ENCODE results near the gene AKT1S1. TPM values are rescaled to one million over a fixed set of nuclear protein-coding genes. Genes with fewer than 3 reads are reported as not detected.

The AKT1S1 gene
- total and polyA plus RNA-seq, 2 of the 13 experiments (the other 11 are each of a cell fraction or from before 2014, with no cell fraction given): 13.5 to 27.8 TPM

GRCh38 chr19:49926515-49926914 lies 49.4 kb upstream of the AKT1S1 start:
- no peak overlapping the region for H3K9ac ChIP-seq (ENCODE audit: insufficient read depth, low read depth, low read length)
- peaks cover 27% of the 10 kb centered on the region for H3K4me1 ChIP-seq (ENCODE audit: insufficient read depth, low read length)
- no peak overlapping the region for H3K27ac ChIP-seq (ENCODE audit: extremely low read length, insufficient read depth, low read length)
- H3K36me3 ChIP-seq (replicated peaks in 1 of 2; ENCODE audit: control insufficient read depth in 1 of 2, insufficient read depth in 2 of 2, low read length in 2 of 2): peaks cover 15 to 44% of the 10 kb centered on the region in 2 experiments; a peak in 4 of 5 replicates
- 89% methylated on average over 10 of the region's 10 CpGs for WGBS (ENCODE audit: low lambda C conversion rate)
- intact Hi-C loops (cut with micrococcal nuclease; ENCODE audit: unreplicated experiment): no loop called here
- in situ Hi-C loops (cut with HindIII; ENCODE audit: extremely low pct_ligation_motif_present, low pct_unique_long_range_greater_than_20kb): no loop called here
- no peak overlapping the region for H2AFZ ChIP-seq (ENCODE audit: low read length)
- no peak overlapping the region for H3K4me3 ChIP-seq (replicated peaks in 1 of 3; ENCODE audit: insufficient read depth in 1 of 3, low read depth in 2 of 3, low read length in 3 of 3)
- no peaks in the 10 kb centered on the region; a peak in 1 of 5 replicates for H3K27me3 ChIP-seq (ENCODE audit: control insufficient read depth in 1 of 2, insufficient read depth in 2 of 2, low read length in 2 of 2)
- BruUV-seq (replicated peaks): no TSS peak
- H3K4me2 ChIP-seq (ENCODE audit: low read depth, low read length): no peak overlapping the region
- DNase-seq (ENCODE audit: low spot score): no peak
- CTCF ChIA-PET (ENCODE audit: low intra/inter-chr PET ratio, low total read pairs): no interaction called here
- no peaks in the 10 kb centered on the region for H3K9me3 ChIP-seq (ENCODE audit: low read length)
- no peaks in the 10 kb centered on the region; the same call in 1 of the 2 replicates for H4K20me1 ChIP-seq (ENCODE audit: insufficient read depth, low read length)
- peaks cover 56% of the 10 kb centered on the region for H3K79me2 ChIP-seq (ENCODE audit: insufficient read depth, low read length)
- TF ChIP-seq SP2 (CRISPR knock-in tag; IDR thresholded peaks at IDR 0.05): no peak
- TF ChIP-seq HIVEP1 (CRISPR knock-in tag; IDR thresholded peaks at IDR 0.05): no peak
- no peak for TF ChIP-seq FOXJ3 (CRISPR knock-in tag; IDR thresholded peaks at IDR 0.05; ENCODE audit: borderline replicate concordance)
- no peak for TF ChIP-seq ZFAT (CRISPR knock-in tag; conservative IDR thresholded peaks at IDR 0.05)
- TF ChIP-seq ZNF766 (CRISPR knock-in tag; IDR thresholded peaks at IDR 0.05; ENCODE audit: borderline replicate concordance): no peak
- TF ChIP-seq MED13 (CRISPR knock-in tag; IDR thresholded peaks at IDR 0.05): no peak
- TF ChIP-seq ZBTB3 (CRISPR knock-in tag; IDR thresholded peaks at IDR 0.05; ENCODE audit: borderline replicate concordance, low read depth): no peak
- TF ChIP-seq MEIS2 (CRISPR knock-in tag; IDR thresholded peaks at IDR 0.05): no peak
- no peak for TF ChIP-seq ZNF550 (CRISPR knock-in tag; IDR thresholded peaks at IDR 0.05; ENCODE audit: borderline replicate concordance)
- TF ChIP-seq ZNF318 (CRISPR knock-in tag; IDR thresholded peaks at IDR 0.05): no peak
- TF ChIP-seq NFRKB (IDR thresholded peaks at IDR 0.05): no peak
- TF ChIP-seq MXD3 (CRISPR knock-in tag; IDR thresholded peaks at IDR 0.05): no peak
- TF ChIP-seq SMYD3 (CRISPR knock-in tag; IDR thresholded peaks at IDR 0.05): no peak
- TF ChIP-seq ZNF337 (CRISPR knock-in tag; IDR thresholded peaks at IDR 0.05; ENCODE audit: borderline replicate concordance, low read depth): no peak
- TF ChIP-seq FOXM1 (CRISPR knock-in tag; IDR thresholded peaks at IDR 0.05): no peak
- POLR2A ChIA-PET: no interaction called here
- no peak for ATAC-seq
- no peak for FAIRE-seq
